Uterus (tissue), 4 donors: ENCODE measurements around the gene UBE2E1. TPM values are rescaled to one million over a fixed set of nuclear protein-coding genes. Genes with fewer than 3 reads are reported as not detected.

Experiments
- DNase-seq, 2 donors: peaks; one replicate each; pipeline ENCODE4 v3.0.0-alpha.2; 2019 to 2020
- H3K27ac ChIP-seq, 2 donors: fragments of 200-600 bp; sonication (generic); 1 replicate in 1 of 2; 2 replicates in 1 of 2; pipeline ENCODE4 v1.5.1; 2016 to 2018
- H3K27me3 ChIP-seq, 2 donors: fragments of 200-600 bp; sonication (generic); one replicate each; pipeline ENCODE4 v1.5.1; 2018 to 2019; ENCODE audit warnings: control low read depth in 1 of 2
- H3K36me3 ChIP-seq, 2 donors: fragments of 200-600 bp; sonication (generic); one replicate each; pipeline ENCODE4 v1.5.1; 2019; ENCODE audit warnings: control low read depth in 1 of 2
- H3K4me1 ChIP-seq, 2 donors: fragments of 200-600 bp; sonication (generic); one replicate each; pipeline ENCODE4 v1.5.1; 2018 to 2019; ENCODE audit warnings: control low read depth in 1 of 2
- H3K4me3 ChIP-seq, 2 donors: fragments of 200-600 bp; sonication (generic); 1 replicate in 1 of 2; 2 replicates in 1 of 2; pipeline ENCODE4 v1.5.1; 2018 to 2019; ENCODE audit warnings: mild to moderate bottlenecking in 1 of 2
- H3K9me3 ChIP-seq, 2 donors: fragments of 200-600 bp; sonication (generic); one replicate each; pipeline ENCODE4 v1.5.1; 2019; ENCODE audit warnings: control low read depth in 1 of 2
- CTCF ChIP-seq, 4 experiments: fragments of 200-600 bp in 2 of 4; fragments of 450-650 bp in 2 of 4; sonication (generic) in 2 of 4; IDR thresholded peaks; one replicate each; pipeline ENCODE4 v1.5.1; 2016 to 2019; ENCODE audit warnings: antibody characterized with exemption in 4 of 4, mild to moderate bottlenecking in 2 of 4, moderate library complexity in 1 of 4
- POLR2A ChIP-seq, 2 donors: fragments of 450-650 bp; IDR thresholded peaks; one replicate each; pipeline ENCODE4 v1.6.1; 2016; ENCODE audit warnings: antibody characterized with exemption in 2 of 2, mild to moderate bottlenecking in 1 of 2, moderate library complexity in 1 of 2
- intact Hi-C: fragments of 100-400 bp; cut with DNase I; formaldehyde crosslinking; loops from one replicate; pipeline ENCODE4 v1.15.1; 2023; ENCODE audit warnings: low total_unique reads
- total RNA-seq, 4 donors: library from RNA; depleted of rRNA in 3 of 4; stranded (reverse); fragments of >200 nt in 3 of 4; gene quantifications; one replicate each; pipeline versions ENCODE4 v1.1.0 to v1.2.4, GENCODE V29; 2014 to 2023
- donor health status: DM: yes; HTN: yes; CAD: no.

UBE2E1 gene
- total RNA-seq, 4 donors from 2014 or later, result 67.9 to 158 (median 95.7) TPM

DNA sequence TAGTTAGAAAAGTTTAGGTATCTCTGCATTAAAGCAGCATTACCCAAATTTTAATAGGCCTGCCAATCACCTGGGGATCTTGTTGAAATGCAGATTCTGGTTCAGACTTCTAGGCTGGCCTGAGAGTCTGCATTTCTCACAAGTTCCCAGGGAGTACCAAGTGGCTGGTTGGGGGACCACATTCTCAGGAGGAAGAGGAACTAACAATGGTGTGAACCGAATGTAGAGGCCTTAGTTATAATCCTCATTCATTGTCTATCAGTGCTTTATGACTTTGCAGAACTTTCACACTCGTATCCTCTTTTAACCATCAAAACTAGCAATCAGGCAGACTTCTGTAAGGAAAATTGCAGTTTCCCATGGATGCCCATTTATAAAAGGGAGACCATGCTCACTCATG is 38.2 kb upstream of the UBE2E1 start:
- no peaks in the 10 kb centered on the region for H3K9me3 ChIP-seq
- TF ChIP-seq CTCF (IDR thresholded peaks at IDR 0.05), result no peak
- TF ChIP-seq POLR2A (IDR thresholded peaks at IDR 0.05), result no peak
- no peaks in the 10 kb centered on the region for H3K27me3 ChIP-seq
- no peaks in the 10 kb centered on the region for H3K36me3 ChIP-seq
- no peak for DNase-seq
- H3K4me3 ChIP-seq, result no peak overlapping the region
- H3K27ac ChIP-seq, result no peak overlapping the region
- no peaks in the 10 kb centered on the region for H3K4me1 ChIP-seq
- intact Hi-C loops, result no loop called here

- Histone ChIP-seq H3K27ac (no peak overlapping the region), H3K9me3 (no peaks in the 10 kb centered on the region), H3K4me3 (no peak overlapping the region), H3K27me3 (no peaks in the 10 kb centered on the region), H3K4me1 (no peaks in the 10 kb centered on the region), H3K36me3 (no peaks in the 10 kb centered on the region)
- TF ChIP-seq POLR2A (IDR thresholded peaks at IDR 0.05) (no peak), CTCF (IDR thresholded peaks at IDR 0.05) (no peak)
- intact Hi-C loops, result no loop called here
- no peak for DNase-seq
Measured at GRCh38 chr3:23775254-23775909, 30.4 kb upstream of the UBE2E1 start.

- intact Hi-C loops, result no loop called here
- Histone ChIP-seq H3K27me3 (no peaks in the 10 kb centered on the region), H3K36me3 (no peaks in the 10 kb centered on the region), H3K27ac (peak overlapping the region; percentile 52 to 53), H3K9me3 (no peaks in the 10 kb centered on the region), H3K4me1 (no peaks in the 10 kb centered on the region), H3K4me3 (no peak overlapping the region)
- DNase-seq, result no peak
- no peak for TF ChIP-seq POLR2A (IDR thresholded peaks at IDR 0.05)
- no peak for TF ChIP-seq CTCF (IDR thresholded peaks at IDR 0.05)
Measured at GRCh38 chr3:23776352-23776891, 29.3 kb upstream of the UBE2E1 start.

DNA sequence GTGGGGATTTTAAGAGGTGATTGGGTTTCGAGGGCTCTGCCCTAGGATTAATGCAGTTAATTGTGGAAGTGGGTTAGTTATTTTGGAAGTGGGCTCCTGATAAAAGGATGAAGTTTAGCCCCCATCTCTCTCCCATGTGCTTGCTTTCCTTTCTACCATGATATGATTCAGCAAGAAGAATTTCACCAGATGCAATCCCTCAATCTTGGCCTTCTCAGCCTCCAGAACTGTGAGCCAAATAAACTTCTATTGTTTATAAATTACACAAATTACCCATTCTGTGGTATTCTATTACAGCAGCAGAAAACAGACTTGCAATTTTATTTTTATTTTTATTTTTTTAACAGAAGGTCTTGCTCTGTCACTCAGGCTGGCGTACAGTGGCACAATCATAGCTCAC is 27.3 kb upstream of the UBE2E1 start:
- no peak overlapping the region for H3K27ac ChIP-seq
- TF ChIP-seq CTCF (IDR thresholded peaks at IDR 0.05), result no peak
- TF ChIP-seq POLR2A (IDR thresholded peaks at IDR 0.05), result no peak
- intact Hi-C loops, result no loop called here

GRCh38 chr3:23779841-23780240 is 25.9 kb upstream of the UBE2E1 start:
- H3K4me3 ChIP-seq, result no peak overlapping the region
- intact Hi-C loops, result no loop called here
- H3K9me3 ChIP-seq, result no peaks in the 10 kb centered on the region
- TF ChIP-seq CTCF (IDR thresholded peaks at IDR 0.05) (no peak), POLR2A (IDR thresholded peaks at IDR 0.05) (no peak)
- H3K36me3 ChIP-seq, result no peaks in the 10 kb centered on the region
- DNase-seq, result no peak
- no peaks in the 10 kb centered on the region for H3K27me3 ChIP-seq
- peaks cover 0 to under 1% of the 10 kb centered on the region in 2 donors for H3K4me1 ChIP-seq
- no peak overlapping the region for H3K27ac ChIP-seq

More for the DNA sequence above, 27.3 kb upstream of the UBE2E1 start:
- no peaks in the 10 kb centered on the region for H3K9me3 ChIP-seq
- no peaks in the 10 kb centered on the region for H3K4me1 ChIP-seq
- no peaks in the 10 kb centered on the region for H3K36me3 ChIP-seq
- H3K27me3 ChIP-seq, result no peaks in the 10 kb centered on the region
- H3K4me3 ChIP-seq, result no peak overlapping the region
- no peak for DNase-seq
